GM12864 (cell line): ENCODE data around the gene MAD1L1.
A peak's percentile ranks its signal among the peaks of the same experiment; 100 is the strongest.

Experiments
- DNase-seq: peaks from one replicate; pipeline ENCODE4 v3.0.0-alpha.2; 2011; ENCODE audit warnings: low read depth
- H3K4me3 ChIP-seq: 2 replicates; pipeline ENCODE4 v1.5.1; 2011; ENCODE audit warnings: mild to moderate bottlenecking, low read depth, low read length, control low read depth
- TF ChIP-seq, protein P1 (sequence below): IDR thresholded peaks from 2 replicates; pipeline ENCODE4 v1.5.1; 2011; ENCODE audit warnings: low read depth, mild to moderate bottlenecking, moderate library complexity, low read length, control low read depth, inconsistent platforms; ENCODE audit errors: missing control alignments

Gene MAD1L1

DNA sequence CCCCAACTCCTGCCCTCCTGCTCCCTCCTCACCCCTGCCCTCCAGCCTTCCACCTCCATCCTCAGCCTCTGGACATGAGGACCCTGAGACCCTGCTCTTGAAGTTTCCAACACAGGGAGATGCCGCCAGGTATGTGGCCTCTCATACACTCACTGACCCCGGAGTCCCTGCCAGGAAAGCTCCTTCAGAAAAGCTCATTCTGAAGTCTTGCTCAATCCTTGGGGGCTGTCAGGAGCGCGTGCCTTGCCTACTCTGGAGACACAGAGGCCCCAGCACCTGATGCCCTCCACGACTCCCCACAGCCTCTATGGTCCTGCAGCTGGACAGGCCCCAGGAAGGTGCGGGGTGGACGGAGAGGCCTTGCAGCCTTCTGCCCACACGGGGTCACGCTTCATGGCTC, 20.3 kb upstream of the MAD1L1 start:
- H3K4me3 ChIP-seq = no peak overlapping the region
- no peak for DNase-seq
- TF ChIP-seq, protein P1, sequence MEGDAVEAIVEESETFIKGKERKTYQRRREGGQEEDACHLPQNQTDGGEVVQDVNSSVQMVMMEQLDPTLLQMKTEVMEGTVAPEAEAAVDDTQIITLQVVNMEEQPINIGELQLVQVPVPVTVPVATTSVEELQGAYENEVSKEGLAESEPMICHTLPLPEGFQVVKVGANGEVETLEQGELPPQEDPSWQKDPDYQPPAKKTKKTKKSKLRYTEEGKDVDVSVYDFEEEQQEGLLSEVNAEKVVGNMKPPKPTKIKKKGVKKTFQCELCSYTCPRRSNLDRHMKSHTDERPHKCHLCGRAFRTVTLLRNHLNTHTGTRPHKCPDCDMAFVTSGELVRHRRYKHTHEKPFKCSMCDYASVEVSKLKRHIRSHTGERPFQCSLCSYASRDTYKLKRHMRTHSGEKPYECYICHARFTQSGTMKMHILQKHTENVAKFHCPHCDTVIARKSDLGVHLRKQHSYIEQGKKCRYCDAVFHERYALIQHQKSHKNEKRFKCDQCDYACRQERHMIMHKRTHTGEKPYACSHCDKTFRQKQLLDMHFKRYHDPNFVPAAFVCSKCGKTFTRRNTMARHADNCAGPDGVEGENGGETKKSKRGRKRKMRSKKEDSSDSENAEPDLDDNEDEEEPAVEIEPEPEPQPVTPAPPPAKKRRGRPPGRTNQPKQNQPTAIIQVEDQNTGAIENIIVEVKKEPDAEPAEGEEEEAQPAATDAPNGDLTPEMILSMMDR = no peak

DNA sequence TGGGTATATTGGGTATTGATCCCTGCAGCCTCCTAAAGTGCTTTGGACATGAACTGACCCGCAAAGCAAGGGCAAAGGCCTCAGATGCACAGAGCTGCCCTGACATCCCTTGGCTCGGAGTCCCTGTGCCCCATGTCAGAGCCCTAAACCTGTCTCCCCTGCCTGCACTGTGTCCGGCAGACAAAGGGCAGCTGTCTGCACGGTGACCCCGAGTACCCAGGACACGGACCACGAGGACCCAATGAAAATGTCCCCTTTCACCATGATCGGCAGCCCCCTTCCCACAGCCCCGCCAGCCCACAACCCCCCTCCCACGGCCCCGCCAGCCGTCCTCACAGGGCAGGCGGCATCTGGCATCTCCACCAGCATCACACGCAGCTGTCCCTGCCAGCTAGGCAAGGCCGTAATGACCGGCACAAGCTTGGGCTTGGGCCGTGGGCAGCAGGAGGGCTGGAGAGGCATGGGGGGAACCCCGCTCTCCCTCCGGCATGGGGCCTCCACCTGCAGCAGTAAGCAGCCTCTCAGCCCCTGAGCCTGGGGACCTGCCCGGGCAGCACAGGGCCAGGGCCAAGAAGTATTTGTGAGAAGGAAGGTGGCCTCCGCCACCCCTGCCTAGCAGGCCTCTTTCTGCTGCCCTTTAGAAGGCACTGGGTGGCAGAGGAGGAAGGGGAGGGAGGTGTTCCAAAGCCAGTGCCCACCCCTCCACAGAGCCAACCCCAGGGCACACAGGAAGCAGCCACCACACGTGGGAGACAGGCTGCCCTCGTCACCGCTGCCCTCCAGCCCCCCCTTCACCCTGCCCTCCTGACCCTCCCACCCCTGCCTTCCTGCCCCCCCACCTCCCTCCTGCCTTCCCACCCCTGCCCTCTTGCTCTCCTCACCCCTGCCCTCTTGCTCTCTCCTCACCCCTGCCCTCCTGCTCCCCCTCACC, 19.4 kb upstream of the MAD1L1 start:
- TF ChIP-seq, protein P1 = no peak
- H3K4me3 ChIP-seq = no peak overlapping the region
- no peak for DNase-seq

DNA sequence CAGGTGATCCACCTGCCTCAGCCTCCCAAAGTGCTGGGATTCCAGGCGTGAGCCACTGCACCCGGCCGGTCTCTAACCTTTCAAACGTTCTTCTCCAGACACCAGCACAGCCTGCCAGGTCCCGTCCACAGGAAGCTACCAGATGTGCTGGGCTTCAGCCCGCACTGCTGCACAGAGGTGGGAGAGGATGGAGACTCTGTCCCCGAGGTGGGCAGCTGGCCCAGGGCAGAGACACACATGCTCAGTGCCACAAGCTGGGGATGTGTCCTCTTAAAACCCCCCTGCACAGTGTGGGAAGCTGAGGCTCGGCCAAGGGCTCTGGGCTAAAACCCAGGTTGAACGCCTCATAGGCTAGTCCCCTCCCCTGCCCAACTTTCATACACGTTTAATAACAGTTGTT, 18.6 kb upstream of the MAD1L1 start:
- TF ChIP-seq, protein P1 = no peak
- H3K4me3 ChIP-seq = no peak overlapping the region
- DNase-seq = no peak

DNA sequence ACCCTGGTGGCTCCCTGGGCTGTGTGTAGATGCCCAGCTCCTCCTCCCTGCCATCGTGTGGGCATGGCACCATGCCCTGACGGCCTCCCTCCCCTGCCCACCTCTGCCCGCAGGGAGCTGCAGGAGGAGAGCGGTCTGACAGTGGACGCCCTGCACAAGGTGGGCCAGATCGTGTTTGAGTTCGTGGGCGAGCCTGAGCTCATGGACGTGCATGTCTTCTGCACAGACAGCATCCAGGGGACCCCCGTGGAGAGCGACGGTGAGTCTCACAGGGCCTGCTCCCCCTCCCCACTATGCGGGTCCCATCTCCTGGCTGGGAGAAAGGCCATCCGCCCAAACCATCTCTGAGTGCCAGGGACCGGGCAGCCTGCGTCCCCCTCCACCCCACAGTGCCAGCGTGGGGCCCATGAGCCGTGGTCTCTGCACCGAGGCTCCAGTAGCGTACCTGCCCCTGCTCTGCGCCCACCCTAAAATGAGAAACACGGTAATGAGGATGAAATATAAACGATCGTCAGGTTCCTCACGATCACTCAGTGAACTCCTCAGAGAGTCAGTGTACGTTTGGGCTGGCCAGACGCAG, 17.1 kb upstream of the MAD1L1 start:
- TF ChIP-seq, protein P1 = no peak
- no peak for DNase-seq
- H3K4me3 ChIP-seq = no peak overlapping the region

DNA sequence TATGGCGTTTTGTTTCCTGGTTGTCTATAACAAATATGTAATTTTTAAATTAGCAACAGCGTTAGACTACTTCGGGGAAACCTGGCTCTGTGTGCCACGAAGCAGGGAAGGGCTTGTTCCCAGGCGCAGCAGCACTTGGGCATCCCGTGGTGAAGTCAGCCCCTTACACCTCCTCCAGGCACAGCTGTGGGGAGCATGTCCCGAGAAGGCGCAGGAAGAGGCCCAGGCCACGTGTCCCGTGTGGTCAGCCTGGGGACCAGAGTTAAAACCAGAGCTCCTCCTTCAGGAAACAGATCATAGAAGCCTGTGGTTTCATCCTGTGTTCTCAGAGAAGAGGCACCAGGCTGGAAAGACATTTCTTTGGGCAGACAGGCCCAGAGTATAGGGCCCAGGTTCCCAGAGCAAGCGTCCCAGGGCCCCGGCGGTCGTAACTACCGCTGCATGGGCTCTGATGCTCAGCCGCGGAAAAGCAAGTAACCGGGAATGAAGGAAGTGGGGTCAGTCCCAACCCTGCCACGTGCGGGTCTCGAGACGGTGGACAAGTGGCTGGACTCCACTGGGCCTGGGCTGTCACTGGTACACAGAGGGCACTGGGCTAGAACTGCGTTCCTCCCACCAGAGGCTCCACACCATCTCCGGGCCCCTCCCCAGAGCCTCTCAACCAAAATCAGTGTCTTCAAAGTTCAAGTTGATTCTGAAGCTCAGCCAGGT, 16.4 kb upstream of the MAD1L1 start:
- DNase-seq = no peak
- TF ChIP-seq, protein P1 = no peak
- no peak overlapping the region for H3K4me3 ChIP-seq

GRCh38 chr7:2247141-2247995, 14.6 kb upstream of the MAD1L1 start:
- TF ChIP-seq, protein P1 = peak; percentile 82
- DNase-seq = no peak
- H3K4me3 ChIP-seq = no peak overlapping the region
